CD8-positive, alpha-beta memory T cell (primary cell): ENCODE results near the gene ABCG5. TPM values are rescaled to one million over a fixed set of nuclear protein-coding genes. Genes with fewer than 3 reads are reported as not detected.

ENCODE experiments used
- CTCF ChIA-PET: fragments of 350-600 bp; sonication (Branson Sonifier 250); formaldehyde crosslinking; loops from one replicate; lab custom pipeline; 2021; ENCODE audit warnings: antibody characterized with exemption; lab: Charles Lee
- POLR2A ChIA-PET: fragments of 350-600 bp; sonication (Branson Sonifier 250); formaldehyde crosslinking; loops from one replicate; lab custom pipeline; 2021; ENCODE audit warnings: antibody characterized with exemption; lab: Charles Lee
- DNase-seq, 5 donors: peaks; one replicate each; pipeline versions ENCODE4 v3.0.0 to v3.0.0-alpha.2; 2020 to 2022; ENCODE audit warnings: mixed read lengths in 1 of 5
- H3K27ac ChIP-seq: one replicate; pipeline ENCODE4 v1.7.0; 2013; ENCODE audit warnings: low read depth, mild to moderate bottlenecking, low read length, moderate library complexity
- H3K27me3 ChIP-seq: 2 replicates; pipeline ENCODE4 v1.7.0; 2013; ENCODE audit warnings: low read length, mild to moderate bottlenecking; ENCODE audit not compliant: insufficient read depth, poor library complexity, severe bottlenecking
- H3K36me3 ChIP-seq: 2 replicates; pipeline ENCODE4 v1.7.0; 2013; ENCODE audit warnings: mild to moderate bottlenecking, low read length, moderate library complexity; ENCODE audit not compliant: insufficient read depth
- H3K4me1 ChIP-seq: 2 replicates; pipeline ENCODE4 v1.7.0; 2013; ENCODE audit warnings: mild to moderate bottlenecking, low read length, moderate library complexity; ENCODE audit not compliant: insufficient read depth
- H3K4me3 ChIP-seq: 2 replicates; pipeline ENCODE4 v1.7.0; 2013; ENCODE audit warnings: mild to moderate bottlenecking, low read length
- H3K9me3 ChIP-seq: 2 replicates; pipeline ENCODE4 v1.7.0; 2013; ENCODE audit warnings: mild to moderate bottlenecking, low read length
- H3K27ac Mint-ChIP-seq, 8 donors: one replicate each; pipeline ENCODE4 v1.8.0; 2020 to 2021; ENCODE audit warnings: mixed read lengths in 8 of 8, mild to moderate bottlenecking in 6 of 8, inconsistent platforms in 3 of 8, moderate library complexity in 3 of 8
- H3K27me3 Mint-ChIP-seq, 2 donors: one replicate each; pipeline ENCODE4 v1.8.0; 2020 to 2021; ENCODE audit warnings: mixed read lengths in 2 of 2, mild to moderate bottlenecking in 1 of 2, moderate library complexity in 1 of 2
- H3K36me3 Mint-ChIP-seq, 3 donors: one replicate each; pipeline ENCODE4 v1.8.0; 2020 to 2021; ENCODE audit warnings: mixed read lengths in 3 of 3, inconsistent platforms in 1 of 3, mild to moderate bottlenecking in 1 of 3
- H3K4me1 Mint-ChIP-seq, 3 donors: one replicate each; pipeline ENCODE4 v1.8.0; 2020 to 2021; ENCODE audit warnings: mixed read lengths in 3 of 3, inconsistent platforms in 1 of 3, mild to moderate bottlenecking in 1 of 3
- H3K4me3 Mint-ChIP-seq, 7 donors: one replicate each; pipeline ENCODE4 v1.8.0; 2020 to 2021; ENCODE audit warnings: mixed read lengths in 7 of 7, mild to moderate bottlenecking in 6 of 7, moderate library complexity in 4 of 7, inconsistent platforms in 2 of 7
- H3K9me3 Mint-ChIP-seq, 5 donors: one replicate each; pipeline ENCODE4 v1.8.0; 2020 to 2022; ENCODE audit warnings: mixed read lengths in 5 of 5, mild to moderate bottlenecking in 3 of 5, moderate library complexity in 2 of 5, inconsistent platforms in 1 of 5
- polyA plus RNA-seq: library from polyadenylated mRNA; unstranded; fragments of 300-500 nt; fragmentation: Illumina TruSeq; gene quantifications from one replicate; pipeline ENCODE4 v1.2.3, GENCODE V29; 2021
- total RNA-seq, 2 experiments: library from RNA; stranded (reverse); gene quantifications; one replicate each; pipeline ENCODE4 v1.2.3, GENCODE V29; 2021

Gene ABCG5
- total and polyA plus RNA-seq, 3 experiments from 2014 or later, result not detected

- H3K36me3 Mint-ChIP-seq, result peaks cover 0 to 3% (median 0%) of the 10 kb centered on the region in 3 donors
- peak; percentile 19 to 60 (median 36) for DNase-seq
- H3K4me3 Mint-ChIP-seq, result peak overlapping the region in 1 of 7 donors; percentile 70
- no peak overlapping the region for H3K27ac ChIP-seq
- H3K27ac Mint-ChIP-seq, result no peak overlapping the region
- peaks cover 4 to 9% (median 6%) of the 10 kb centered on the region in 3 donors for H3K4me1 Mint-ChIP-seq
- no peaks in the 10 kb centered on the region for H3K9me3 ChIP-seq
- ChIA-PET POLR2A (no interaction called here), CTCF (interaction anchor here (0.6 to 1.3 kb wide), 4 partner anchors 9 to 1081 kb away, joined by 3 to 5 read pairs (median 4); no protein-coding TSS in a partner anchor)
- peaks cover 9 to 30% of the 10 kb centered on the region in 2 donors for H3K27me3 Mint-ChIP-seq
- no peaks in the 10 kb centered on the region for H3K36me3 ChIP-seq
- no peaks in the 10 kb centered on the region for H3K9me3 Mint-ChIP-seq
- no peaks in the 10 kb centered on the region for H3K4me1 ChIP-seq
- H3K4me3 ChIP-seq, result no peak overlapping the region
- peaks cover 11% of the 10 kb centered on the region for H3K27me3 ChIP-seq
Measured at GRCh38 chr2:43877782-43878464, 39.3 kb upstream of the ABCG5 start.

- H3K36me3 ChIP-seq, result no peaks in the 10 kb centered on the region
- CTCF ChIA-PET, result no interaction called here
- no peak overlapping the region for H3K4me3 ChIP-seq
- no peak overlapping the region for H3K4me3 Mint-ChIP-seq
- H3K9me3 Mint-ChIP-seq, result no peaks in the 10 kb centered on the region
- H3K27me3 Mint-ChIP-seq, result peaks cover 10 to 33% of the 10 kb centered on the region in 2 donors
- H3K4me1 ChIP-seq, result no peaks in the 10 kb centered on the region
- H3K4me1 Mint-ChIP-seq, result peaks cover 4 to 9% (median 6%) of the 10 kb centered on the region in 3 donors
- H3K27ac ChIP-seq, result no peak overlapping the region
- peaks cover 11% of the 10 kb centered on the region for H3K27me3 ChIP-seq
- H3K36me3 Mint-ChIP-seq, result no peaks in the 10 kb centered on the region
- H3K9me3 ChIP-seq, result no peaks in the 10 kb centered on the region
- H3K27ac Mint-ChIP-seq, result no peak overlapping the region
- POLR2A ChIA-PET, result no interaction called here
- no peak for DNase-seq
Measured at GRCh38 chr2:43874776-43875451, 36.3 kb upstream of the ABCG5 start.

DNA sequence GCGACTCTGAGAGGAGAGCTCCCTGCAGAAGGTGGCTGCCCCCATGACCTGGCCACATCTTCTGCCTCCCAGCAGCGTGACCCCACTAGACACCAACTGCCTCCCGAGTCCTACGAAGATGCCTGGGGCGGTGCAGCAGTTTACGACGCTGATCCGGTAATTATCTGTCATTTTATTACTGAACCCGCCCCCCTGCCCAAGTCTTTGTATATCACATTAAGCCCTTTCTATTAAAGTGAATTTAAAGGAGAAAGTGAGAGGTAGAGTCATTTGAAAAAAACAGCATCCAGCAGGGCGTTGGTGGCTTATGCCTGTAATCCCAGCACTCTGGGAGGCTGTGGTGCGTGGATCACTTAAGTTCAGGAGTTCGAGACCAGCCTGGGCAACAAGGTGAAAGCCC, 33.5 kb upstream of the ABCG5 start:
- H3K4me1 Mint-ChIP-seq, result no peaks in the 10 kb centered on the region
- no peaks in the 10 kb centered on the region for H3K36me3 Mint-ChIP-seq
- ChIA-PET CTCF (no interaction called here), POLR2A (no interaction called here)
- Histone ChIP-seq H3K27me3 (peaks cover 6% of the 10 kb centered on the region), H3K4me3 (no peak overlapping the region), H3K9me3 (no peaks in the 10 kb centered on the region), H3K36me3 (no peaks in the 10 kb centered on the region), H3K27ac (no peak overlapping the region), H3K4me1 (no peaks in the 10 kb centered on the region)
- no peak overlapping the region for H3K27ac Mint-ChIP-seq
- H3K27me3 Mint-ChIP-seq, result peaks cover 19 to 33% of the 10 kb centered on the region in 2 donors
- no peak for DNase-seq
- H3K9me3 Mint-ChIP-seq, result no peaks in the 10 kb centered on the region
- no peak overlapping the region for H3K4me3 Mint-ChIP-seq

DNA sequence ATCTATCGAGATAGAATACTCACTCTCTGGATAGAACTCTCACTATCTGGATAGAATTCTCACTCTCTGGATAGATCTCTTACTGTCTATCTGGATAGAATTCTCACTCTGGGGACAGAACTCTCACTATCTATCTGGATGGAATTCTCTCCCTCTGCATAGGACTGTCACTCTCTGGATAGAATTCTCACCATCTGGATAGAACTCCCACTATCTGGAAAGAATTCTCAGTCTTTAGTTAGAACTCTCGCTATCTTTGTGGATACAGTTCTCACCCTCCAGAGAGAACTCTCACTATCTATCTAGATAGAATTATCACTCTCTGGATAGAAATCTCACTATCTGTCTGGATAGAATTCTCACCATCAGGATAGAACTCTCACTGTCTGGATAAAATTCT, 16.7 kb upstream of the ABCG5 start:
- ChIA-PET POLR2A (no interaction called here), CTCF (no interaction called here)
- Histone ChIP-seq H3K9me3 (no peaks in the 10 kb centered on the region), H3K27ac (no peak overlapping the region), H3K36me3 (no peaks in the 10 kb centered on the region), H3K4me1 (no peaks in the 10 kb centered on the region), H3K4me3 (no peak overlapping the region), H3K27me3 (no peaks in the 10 kb centered on the region)
- peaks cover 11 to 55% of the 10 kb centered on the region in 2 donors for H3K27me3 Mint-ChIP-seq
- H3K27ac Mint-ChIP-seq, result no peak overlapping the region
- H3K9me3 Mint-ChIP-seq, result no peaks in the 10 kb centered on the region
- H3K4me1 Mint-ChIP-seq, result no peaks in the 10 kb centered on the region
- no peak for DNase-seq
- no peaks in the 10 kb centered on the region for H3K36me3 Mint-ChIP-seq
- H3K4me3 Mint-ChIP-seq, result no peak overlapping the region

DNA sequence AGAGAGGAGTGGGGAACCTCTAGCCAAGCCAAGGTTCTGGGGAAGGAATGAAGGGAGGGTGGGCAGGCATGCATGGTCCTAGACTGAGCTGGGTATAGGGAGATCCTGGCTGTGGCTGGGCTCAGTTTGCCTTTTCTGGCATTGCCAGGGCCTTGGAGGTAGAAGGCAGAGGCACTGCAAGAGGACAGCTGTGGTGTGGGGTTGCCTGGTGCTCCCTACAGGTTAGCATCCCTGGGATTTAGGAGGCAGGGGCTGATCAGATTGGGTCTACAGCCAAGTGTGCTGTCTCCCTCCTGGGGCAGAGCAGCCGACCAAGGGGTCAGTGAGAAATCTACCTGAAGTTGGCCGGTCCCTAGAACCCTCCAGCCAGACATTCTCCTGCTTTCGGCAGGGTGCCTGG, 16.0 kb upstream of the ABCG5 start:
- no peaks in the 10 kb centered on the region for H3K9me3 Mint-ChIP-seq
- ChIA-PET POLR2A (no interaction called here), CTCF (interaction anchor here (0.7 kb wide), 1 partner anchor 11 kb away, joined by 3 read pairs; no protein-coding TSS in a partner anchor)
- no peaks in the 10 kb centered on the region for H3K4me1 Mint-ChIP-seq
- no peak for DNase-seq
- no peaks in the 10 kb centered on the region for H3K36me3 ChIP-seq
- peaks cover 9 to 52% of the 10 kb centered on the region in 2 donors for H3K27me3 Mint-ChIP-seq
- no peaks in the 10 kb centered on the region for H3K36me3 Mint-ChIP-seq
- H3K4me3 Mint-ChIP-seq, result no peak overlapping the region
- H3K9me3 ChIP-seq, result no peaks in the 10 kb centered on the region
- H3K27me3 ChIP-seq, result no peaks in the 10 kb centered on the region
- no peaks in the 10 kb centered on the region for H3K4me1 ChIP-seq
- H3K27ac ChIP-seq, result no peak overlapping the region
- no peak overlapping the region for H3K4me3 ChIP-seq
- H3K27ac Mint-ChIP-seq, result no peak overlapping the region

- Mint-ChIP-seq H3K27ac (no peak overlapping the region), H3K36me3 (no peaks in the 10 kb centered on the region), H3K9me3 (no peaks in the 10 kb centered on the region), H3K4me1 (no peaks in the 10 kb centered on the region), H3K4me3 (no peak overlapping the region), H3K27me3 (peaks cover 12 to 51% of the 10 kb centered on the region in 2 donors)
- H3K27ac ChIP-seq, result no peak overlapping the region
- DNase-seq, result no peak
- H3K9me3 ChIP-seq, result no peaks in the 10 kb centered on the region
- H3K4me1 ChIP-seq, result no peaks in the 10 kb centered on the region
- ChIA-PET POLR2A (no interaction called here), CTCF (interaction anchor here (0.7 kb wide), 1 partner anchor 10 kb away, joined by 3 read pairs; no protein-coding TSS in a partner anchor)
- no peak overlapping the region for H3K4me3 ChIP-seq
- H3K36me3 ChIP-seq, result no peaks in the 10 kb centered on the region
- H3K27me3 ChIP-seq, result no peaks in the 10 kb centered on the region
Measured at GRCh38 chr2:43853141-43854081, 14.8 kb upstream of the ABCG5 start.

GRCh38 chr2:43852196-43852730, 13.6 kb upstream of the ABCG5 start:
- POLR2A ChIA-PET, result no interaction called here
- DNase-seq, result no peak
- H3K27ac ChIP-seq, result no peak overlapping the region
- H3K4me1 ChIP-seq, result no peaks in the 10 kb centered on the region
- H3K4me3 ChIP-seq, result no peak overlapping the region
- Mint-ChIP-seq H3K4me1 (no peaks in the 10 kb centered on the region), H3K4me3 (no peak overlapping the region), H3K36me3 (no peaks in the 10 kb centered on the region), H3K9me3 (no peaks in the 10 kb centered on the region), H3K27ac (no peak overlapping the region), H3K27me3 (peaks cover 8 to 57% of the 10 kb centered on the region in 2 donors)
- H3K9me3 ChIP-seq, result no peaks in the 10 kb centered on the region
- H3K36me3 ChIP-seq, result no peaks in the 10 kb centered on the region
- CTCF ChIA-PET, result interaction anchor here (0.6 kb wide), 1 partner anchor 40 kb away, joined by 4 read pairs; no protein-coding TSS in a partner anchor
- no peaks in the 10 kb centered on the region for H3K27me3 ChIP-seq
